ENCODE data around the gene EDRF1.

EDRF1 gene

GRCh38 chr10:125797994-125798662 is 78.6 kb downstream of the EDRF1 start:
- no peak for DNase-seq
- Histone ChIP-seq H3K27ac (no peak overlapping the region), H3K4me3 (ENCODE audit: low read depth, low read length) (no peak overlapping the region), H3K36me3 (peaks cover 8% of the 10 kb centered on the region; the same call in 1 of the 2 replicates), H3K27me3 (ENCODE audit: insufficient read depth, low read depth, severe bottlenecking) (no peaks in the 10 kb centered on the region), H3K9me3 (ENCODE audit: severe bottlenecking) (no peaks in the 10 kb centered on the region)
- TF ChIP-seq CTCF (IDR thresholded peaks at IDR 0.05; ENCODE audit: low read depth, low read length) = no peak

GRCh38 chr10:125799451-125800182 is 80.1 kb downstream of the EDRF1 start:
- Histone ChIP-seq H3K9me3 (ENCODE audit: severe bottlenecking) (no peaks in the 10 kb centered on the region), H3K4me3 (ENCODE audit: low read depth, low read length) (no peak overlapping the region), H3K27me3 (ENCODE audit: insufficient read depth, low read depth, severe bottlenecking) (no peaks in the 10 kb centered on the region), H3K27ac (no peak overlapping the region), H3K36me3 (no peaks in the 10 kb centered on the region)
- TF ChIP-seq CTCF (IDR thresholded peaks at IDR 0.05; ENCODE audit: low read depth, low read length) = no peak
- DNase-seq = no peak

- H3K4me3 ChIP-seq (ENCODE audit: low read depth, low read length) = no peak overlapping the region
- no peaks in the 10 kb centered on the region for H3K9me3 ChIP-seq (ENCODE audit: severe bottlenecking)
- H3K27ac ChIP-seq = no peak overlapping the region
- TF ChIP-seq CTCF (IDR thresholded peaks at IDR 0.05; ENCODE audit: low read depth, low read length) = no peak
- no peak for DNase-seq
- peaks cover 7% of the 10 kb centered on the region; the same call in 1 of the 2 replicates for H3K36me3 ChIP-seq
- H3K27me3 ChIP-seq (ENCODE audit: insufficient read depth, low read depth, severe bottlenecking) = no peaks in the 10 kb centered on the region
Measured at GRCh38 chr10:125801574-125801973, 82.1 kb downstream of the EDRF1 start.

GRCh38 chr10:125802131-125802530 is 82.6 kb downstream of the EDRF1 start:
- no peaks in the 10 kb centered on the region for H3K9me3 ChIP-seq (ENCODE audit: severe bottlenecking)
- no peak for TF ChIP-seq CTCF (IDR thresholded peaks at IDR 0.05; ENCODE audit: low read depth, low read length)
- no peak for DNase-seq
- H3K36me3 ChIP-seq = peaks cover 7% of the 10 kb centered on the region; the same call in 1 of the 2 replicates
- H3K27ac ChIP-seq = no peak overlapping the region
- no peaks in the 10 kb centered on the region for H3K27me3 ChIP-seq (ENCODE audit: insufficient read depth, low read depth, severe bottlenecking)
- no peak overlapping the region for H3K4me3 ChIP-seq (ENCODE audit: low read depth, low read length)

GRCh38 chr10:125802739-125803138 is 83.2 kb downstream of the EDRF1 start:
- no peak for TF ChIP-seq CTCF (IDR thresholded peaks at IDR 0.05; ENCODE audit: low read depth, low read length)
- peaks cover 7% of the 10 kb centered on the region; the same call in 1 of the 2 replicates for H3K36me3 ChIP-seq
- H3K4me3 ChIP-seq (ENCODE audit: low read depth, low read length) = no peak overlapping the region
- no peak for DNase-seq
- H3K9me3 ChIP-seq (ENCODE audit: severe bottlenecking) = no peaks in the 10 kb centered on the region
- H3K27me3 ChIP-seq (ENCODE audit: insufficient read depth, low read depth, severe bottlenecking) = no peaks in the 10 kb centered on the region
- H3K27ac ChIP-seq = no peak overlapping the region

All from WERI-Rb-1 (cell line).